Stimulated activated CD8-positive, alpha-beta memory T cell treated with anti-CD3 and anti-CD28 coated beads, Interleukin-15, amount 100 ng/mL, for 24 hours (primary cell): Measurements from ENCODE around the gene HCN4.
"Not testable (repeated sequence)": the region's sequence is repeated elsewhere in the genome, so short reads cannot be mapped to it uniquely, and the experiment has no call there.

ENCODE experiments used
- DNase-seq: peaks from one replicate; pipeline ENCODE4 v3.0.0-alpha.2; 2020; ENCODE audit warnings: low read depth

Gene HCN4

GRCh38 chr15:73324496-73325170 is 44.1 kb downstream of the HCN4 start:
- DNase-seq = no peak

GRCh38 chr15:73323956-73324355 is 44.8 kb downstream of the HCN4 start:
- no peak for DNase-seq

GRCh38 chr15:73323374-73323955 is 45.3 kb downstream of the HCN4 start:
- no peak for DNase-seq

GRCh38 chr15:73322665-73323373 is 45.9 kb downstream of the HCN4 start:
- DNase-seq = no peak

DNA sequence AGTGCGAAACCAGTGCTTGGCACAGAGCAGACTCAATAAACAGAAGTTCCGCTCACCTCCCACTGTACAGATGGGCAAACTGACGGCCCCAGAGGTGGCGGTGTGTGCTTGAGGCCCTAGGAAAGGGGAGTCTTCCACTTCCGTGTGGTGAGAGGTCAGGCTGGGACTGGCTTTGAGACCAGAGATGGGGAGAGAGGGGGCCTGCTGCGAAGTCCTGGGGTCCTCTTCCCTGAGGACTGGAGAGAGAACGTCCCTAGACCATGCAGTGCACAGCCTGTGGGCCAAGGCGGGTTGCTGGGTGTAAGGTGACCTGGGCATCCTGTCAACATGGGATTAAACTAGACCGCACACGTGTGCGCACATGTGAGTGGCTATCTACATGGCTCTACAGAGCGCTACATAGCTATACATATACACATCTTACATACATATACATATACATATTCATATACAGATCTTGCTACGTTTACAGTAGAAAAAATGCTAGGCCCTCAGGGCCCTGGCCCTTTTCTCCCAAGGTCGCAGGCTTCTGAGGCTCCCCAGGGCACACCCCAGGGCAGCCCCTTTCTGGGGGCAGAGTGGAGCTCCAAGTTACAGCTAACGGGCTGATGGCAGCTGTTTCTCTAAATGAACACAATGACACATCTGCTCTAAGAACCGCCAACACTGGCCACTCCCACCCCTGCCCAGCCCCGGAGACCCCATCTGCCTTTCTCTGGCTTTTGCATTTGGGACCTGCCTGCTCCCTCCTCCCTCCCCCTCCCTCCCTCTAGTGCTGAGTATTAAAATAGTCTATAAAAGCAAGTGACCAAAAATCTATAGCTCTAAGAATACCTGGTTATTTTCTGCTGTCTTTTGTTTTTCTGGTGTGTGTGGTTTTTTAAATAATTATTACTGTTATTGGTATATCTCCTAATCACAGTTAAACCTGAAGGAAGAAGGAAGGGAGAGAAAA is 47.0 kb downstream of the HCN4 start:
- no peak for DNase-seq

- no peak for DNase-seq
These were observed 48.1 kb downstream of the HCN4 start for GRCh38 chr15:73320619-73321180.

DNA sequence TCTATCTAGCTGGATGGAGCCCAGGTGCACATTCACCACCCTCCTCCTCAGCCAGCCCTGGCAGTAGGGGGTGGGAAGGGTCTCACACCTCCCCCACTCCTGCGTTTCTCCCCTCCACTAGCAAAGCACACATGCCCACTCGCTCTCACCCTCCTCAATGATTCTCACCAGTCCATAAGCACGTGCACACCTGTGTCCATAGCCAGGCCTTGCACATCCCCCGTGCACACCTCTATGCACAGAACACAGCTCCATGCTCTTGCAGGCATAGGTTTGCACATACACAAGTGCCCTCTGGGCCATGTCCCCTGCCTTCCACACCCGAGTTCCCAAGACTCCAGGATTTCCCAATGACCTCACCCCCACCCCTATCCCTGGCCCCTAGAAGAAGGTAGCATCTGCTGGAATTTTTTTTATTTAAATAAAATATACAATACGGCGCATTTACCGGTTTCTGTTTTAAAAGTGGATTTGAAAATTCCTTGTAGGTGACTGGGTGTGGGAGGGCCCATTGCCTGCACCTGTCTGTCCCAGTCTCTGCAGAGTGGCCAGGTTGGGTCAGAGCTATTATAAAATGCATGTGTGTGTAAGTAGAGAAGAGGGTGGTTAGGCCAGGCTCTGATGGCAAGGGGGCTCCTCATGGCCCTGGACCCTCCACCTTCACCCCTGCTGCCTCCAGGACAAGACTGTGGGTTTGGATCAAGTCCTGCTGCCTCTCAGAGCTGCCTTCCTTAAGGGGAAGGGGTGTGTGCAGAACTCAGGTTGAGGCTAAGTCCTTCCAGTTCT is 49.1 kb downstream of the HCN4 start:
- no peak for DNase-seq

DNA sequence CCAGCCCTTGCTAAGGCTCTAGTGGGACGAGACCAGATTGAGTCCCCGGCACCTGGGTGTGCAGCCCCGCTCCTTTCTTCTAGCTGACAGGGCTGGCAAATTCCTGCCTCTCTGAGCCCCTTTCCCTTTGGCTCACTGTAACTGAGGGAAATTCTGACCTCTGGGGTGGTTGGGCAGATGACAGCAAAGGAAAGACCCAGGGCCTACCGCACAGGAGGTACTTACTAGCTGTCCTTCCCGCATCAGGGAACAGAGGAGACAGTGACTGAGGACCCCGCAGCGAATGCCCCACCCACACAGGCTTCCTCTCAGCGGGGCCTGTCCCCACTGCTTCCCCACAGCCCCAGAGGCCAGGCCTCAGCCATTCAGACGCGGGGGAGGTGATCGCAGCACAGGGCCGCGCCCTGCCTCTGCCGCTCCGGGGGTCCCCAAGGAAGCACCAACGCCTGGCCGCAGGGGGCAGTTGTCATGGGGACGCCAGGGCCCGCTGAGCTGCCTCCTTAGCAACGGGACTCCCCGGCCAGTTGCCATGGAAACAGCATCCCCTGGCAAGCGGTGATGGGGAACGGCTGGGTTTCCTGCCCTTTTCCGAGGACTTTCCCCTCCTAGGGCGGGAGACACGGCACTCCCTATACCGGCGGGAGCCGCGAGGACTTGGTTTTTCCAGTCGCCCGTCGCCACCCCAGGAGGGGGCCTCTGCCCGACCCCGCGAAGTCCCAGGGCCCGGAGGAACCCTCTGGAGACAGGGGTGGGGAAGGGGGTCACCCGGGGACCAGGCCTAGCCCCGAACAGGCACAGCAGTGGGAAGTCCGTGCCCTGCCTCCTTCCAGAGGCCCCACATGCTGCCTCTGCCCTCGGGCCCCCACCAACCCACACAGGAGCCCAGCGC is 50.1 kb downstream of the HCN4 start:
- no peak for DNase-seq

GRCh38 chr15:73317651-73318462 is 50.9 kb downstream of the HCN4 start:
- DNase-seq = no peak

GRCh38 chr15:73313861-73314260 is 54.9 kb downstream of the HCN4 start:
- no peak for DNase-seq

DNA sequence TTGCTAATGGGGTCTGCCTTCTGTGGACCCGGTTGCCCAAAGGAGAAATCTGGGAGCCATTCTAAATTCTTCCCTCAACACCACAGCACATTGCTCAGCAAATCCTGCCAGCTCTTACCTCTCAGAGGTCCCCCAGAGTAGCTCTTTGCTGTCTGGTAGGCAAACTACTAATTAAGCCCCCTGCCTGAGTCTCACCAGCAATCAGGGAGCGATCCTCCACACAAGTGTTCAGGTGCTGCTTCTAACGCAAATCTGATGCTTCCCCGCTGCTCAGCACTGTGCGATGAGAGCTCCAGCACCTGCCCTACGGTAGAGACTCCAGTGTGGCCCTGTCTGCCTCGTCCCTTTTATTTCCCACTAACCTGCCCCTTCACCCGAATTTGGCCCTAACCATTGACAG is 60.5 kb downstream of the HCN4 start:
- no peak for DNase-seq

- DNase-seq = no peak
These were observed 63.2 kb downstream of the HCN4 start for GRCh38 chr15:73305331-73306211.

- no peak for DNase-seq
These were observed 65.1 kb downstream of the HCN4 start for GRCh38 chr15:73303636-73304035.

DNA sequence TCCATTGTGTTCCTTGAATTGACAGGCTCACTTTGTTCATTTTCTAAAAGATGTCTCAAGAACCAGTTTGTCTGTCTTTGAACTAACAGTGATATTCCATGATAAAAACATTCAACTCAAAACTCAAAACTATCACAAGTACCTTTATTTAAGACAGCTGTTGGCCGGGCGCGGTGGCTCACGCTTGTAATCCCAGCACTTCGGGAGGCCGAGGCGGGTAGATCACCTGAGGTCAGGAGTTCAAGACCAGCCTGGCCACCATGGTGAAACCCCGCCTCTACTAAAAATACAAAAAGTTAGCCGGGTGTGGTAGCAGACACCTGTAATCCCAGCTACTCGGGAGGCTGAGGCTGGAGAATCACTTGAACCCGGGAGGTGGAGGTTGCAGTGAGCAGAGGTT is 68.5 kb downstream of the HCN4 start:
- DNase-seq = not testable (repeated sequence)

GRCh38 chr15:73298522-73299245 is 70.1 kb downstream of the HCN4 start:
- no peak for DNase-seq

GRCh38 chr15:73296609-73297353 is 72.0 kb downstream of the HCN4 start:
- DNase-seq = no peak
